ENCODE results near the gene ITGB1BP1. TPM values are rescaled to one million over a fixed set of nuclear protein-coding genes. Genes with fewer than 3 reads are reported as not detected.
"Not testable (repeated sequence)": the region's sequence is repeated elsewhere in the genome, so short reads cannot be mapped to it uniquely, and the experiment has no call there.

ITGB1BP1 gene
- polyA plus RNA-seq, 3 donors: 61.4 to 86.0 (median 79.6) TPM

- DNase-seq: no peak
These were observed 18.9 kb downstream of the ITGB1BP1 start for GRCh38 chr2:9404451-9404850.

DNA sequence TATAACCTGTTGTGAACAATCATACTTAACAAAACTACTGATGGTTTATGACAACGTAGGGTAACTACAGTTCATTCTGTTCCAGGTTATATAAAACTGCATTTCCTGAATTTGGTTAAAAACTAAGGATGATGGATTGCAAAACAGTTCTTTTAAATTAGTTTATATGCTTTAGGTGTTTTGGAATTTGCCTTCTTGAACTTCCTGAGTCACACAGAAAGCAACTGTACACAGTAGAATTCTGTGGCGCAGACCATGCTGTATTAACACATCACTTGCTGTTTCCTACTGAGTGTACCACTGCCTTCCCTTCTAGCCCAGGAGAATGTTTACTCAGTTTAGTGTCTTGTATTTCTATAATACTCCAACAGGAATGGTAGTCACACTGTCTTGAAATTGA is 19.4 kb downstream of the ITGB1BP1 start:
- DNase-seq: no peak

DNA sequence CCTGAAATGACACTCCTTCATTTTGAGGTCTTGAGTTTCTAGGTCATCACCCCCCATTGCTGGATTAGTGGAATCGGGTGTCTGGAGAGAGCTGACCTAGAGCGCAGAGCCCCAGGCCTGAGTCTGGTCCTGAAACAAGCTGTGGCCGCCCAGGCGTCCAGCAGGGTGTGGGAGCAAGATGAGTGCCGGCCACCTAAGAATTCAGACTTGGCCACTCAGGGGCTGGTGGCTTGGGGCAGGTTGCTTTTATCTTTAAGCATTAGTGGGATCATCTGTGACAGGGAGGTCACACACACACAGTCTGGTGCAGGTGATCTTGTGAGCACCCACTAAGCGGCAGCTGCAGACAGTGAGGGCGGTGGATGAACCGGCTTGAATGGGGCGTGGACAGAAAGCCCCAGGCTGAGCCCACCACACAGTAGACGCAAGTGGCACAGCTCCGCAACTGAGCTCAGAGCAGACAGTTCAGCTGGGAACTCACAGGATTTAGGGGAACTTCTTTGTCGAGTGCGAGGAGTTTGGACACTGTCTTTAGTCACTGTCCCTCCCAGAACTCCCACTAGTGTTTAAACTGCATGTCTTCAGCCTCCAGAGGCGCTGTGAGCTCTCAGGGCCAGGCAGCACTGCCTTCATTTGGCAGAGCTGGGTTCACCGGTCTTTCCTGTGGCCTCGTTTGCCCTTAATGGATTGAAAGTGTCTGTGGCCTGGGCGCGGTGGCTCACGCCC is 21.5 kb downstream of the ITGB1BP1 start:
- no peak for DNase-seq

DNA sequence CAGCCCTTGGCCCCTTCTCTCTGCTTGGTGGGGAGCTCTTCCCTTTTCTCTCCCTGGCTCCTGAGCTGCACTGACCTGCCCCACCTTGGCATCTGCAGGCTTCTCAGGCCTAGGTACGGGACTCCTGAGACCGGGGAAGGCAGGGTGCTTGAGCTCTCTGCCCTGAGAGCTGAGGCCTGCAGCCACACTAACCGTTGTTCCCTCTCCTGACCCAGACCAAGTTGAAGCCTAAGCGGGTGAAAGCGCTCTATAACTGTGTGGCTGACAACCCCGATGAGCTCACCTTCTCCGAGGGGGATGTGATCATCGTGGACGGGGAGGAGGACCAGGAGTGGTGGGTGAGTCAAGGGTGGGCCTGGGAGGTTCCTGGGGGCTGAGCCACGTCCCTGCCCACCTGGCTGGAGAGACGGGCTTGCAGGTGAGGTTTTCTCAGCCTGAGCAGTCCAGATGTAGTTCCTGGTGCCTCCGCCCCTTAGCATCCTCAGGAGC is 22.2 kb downstream of the ITGB1BP1 start:
- DNase-seq: no peak

DNA sequence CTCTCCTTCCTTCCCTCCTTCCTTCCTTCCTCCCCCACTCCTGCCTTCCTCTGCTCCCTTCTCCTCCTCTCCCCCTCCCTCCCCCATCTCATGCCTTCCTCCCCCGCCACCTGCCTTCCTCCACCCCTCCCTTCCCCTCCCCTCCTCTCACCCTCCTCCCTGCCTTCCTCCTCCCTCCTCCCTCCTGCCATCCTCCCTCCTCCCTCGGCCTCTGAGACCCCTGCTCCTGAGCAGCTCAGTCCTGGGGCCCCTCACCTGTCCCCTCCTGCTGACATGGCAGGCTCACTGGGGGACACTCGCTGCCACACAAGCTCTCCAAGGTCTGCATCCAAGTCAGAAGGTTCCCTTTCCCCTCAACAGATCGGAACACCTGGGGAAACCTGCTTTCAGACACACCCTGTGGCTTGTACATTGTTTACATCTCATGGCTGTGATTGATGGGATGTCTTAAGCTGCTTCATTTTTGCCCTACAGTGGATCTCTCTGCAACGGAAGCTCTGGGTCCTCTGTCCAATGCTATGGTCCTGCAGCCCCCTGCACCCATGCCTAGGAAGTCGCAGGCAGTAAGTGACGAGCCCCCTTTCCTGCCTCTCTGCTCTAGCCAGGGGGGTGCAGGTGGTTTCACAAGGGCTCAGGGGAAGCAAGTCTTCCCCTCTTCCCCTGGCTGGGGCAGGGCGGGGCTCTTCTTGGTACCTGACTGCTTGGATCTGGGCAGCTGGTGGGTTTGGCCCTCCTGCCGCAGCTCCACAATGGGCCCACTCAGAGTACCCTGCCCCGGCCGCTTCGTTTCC is 22.9 kb downstream of the ITGB1BP1 start:
- DNase-seq: no peak

DNA sequence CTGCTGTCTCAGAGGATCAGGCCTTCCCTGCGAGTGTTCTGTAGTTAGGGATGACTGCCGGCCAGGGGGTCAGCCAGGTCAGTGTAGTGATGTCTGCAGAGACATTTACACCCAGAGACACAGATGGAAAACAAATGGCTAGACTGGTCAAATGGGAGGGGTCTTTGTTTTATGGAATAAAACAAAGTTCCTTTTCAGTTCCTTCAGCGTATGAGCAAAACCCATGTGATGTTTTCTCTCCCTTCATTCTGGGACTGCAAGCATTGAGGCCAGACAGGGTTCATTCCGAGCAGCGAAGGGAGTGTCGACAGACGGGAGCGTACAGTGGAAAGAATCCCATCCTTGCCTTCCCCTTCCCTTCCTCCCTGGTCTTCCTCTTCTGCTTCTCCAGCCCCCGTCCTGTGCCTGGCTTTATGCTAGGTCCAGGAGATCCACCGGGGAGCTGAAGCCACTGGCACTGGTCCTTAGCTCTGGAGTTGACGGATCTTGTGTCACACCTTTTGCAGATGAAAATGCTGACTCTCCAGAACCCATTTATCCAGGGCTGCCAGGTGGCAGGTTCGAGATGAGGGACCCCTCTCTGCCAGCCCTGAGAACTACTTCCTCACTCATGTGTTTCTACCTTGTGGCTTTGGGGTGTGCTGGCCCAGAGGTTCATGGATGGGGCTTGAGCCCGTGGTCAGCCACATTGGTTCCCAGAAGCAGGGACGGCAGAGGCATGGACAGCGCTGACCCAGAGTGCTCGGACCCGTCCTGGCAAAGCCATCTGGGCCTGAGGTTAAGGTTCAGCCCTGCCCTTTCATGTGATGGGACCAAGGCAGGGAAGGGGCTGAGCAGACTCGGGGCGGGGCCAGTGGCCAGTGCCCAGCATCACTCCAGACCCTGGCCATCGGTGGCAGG is 24.2 kb downstream of the ITGB1BP1 start:
- no peak for DNase-seq

DNA sequence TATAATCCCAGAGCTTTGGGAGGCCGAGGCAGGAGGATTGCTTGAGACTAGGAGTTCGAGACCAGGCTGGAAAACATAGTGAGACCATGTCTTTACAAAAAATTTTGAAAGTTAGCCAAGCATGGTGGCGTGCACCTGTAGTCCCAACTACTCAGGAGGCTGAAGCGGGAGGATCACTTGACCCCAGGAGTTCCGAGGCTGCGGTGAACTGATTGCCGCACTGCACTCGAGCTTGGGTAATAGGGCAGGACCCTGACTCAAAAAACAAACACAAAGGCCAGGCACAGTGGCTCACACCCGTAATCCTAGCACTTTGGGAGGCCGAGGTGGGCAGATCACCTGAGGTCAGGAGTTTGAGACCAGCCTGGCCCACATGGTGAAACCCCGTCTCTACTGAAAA is 25.1 kb downstream of the ITGB1BP1 start:
- DNase-seq: not testable (repeated sequence)

- no peak for DNase-seq
These were observed 26.1 kb downstream of the ITGB1BP1 start for GRCh38 chr2:9397201-9397600.

DNA sequence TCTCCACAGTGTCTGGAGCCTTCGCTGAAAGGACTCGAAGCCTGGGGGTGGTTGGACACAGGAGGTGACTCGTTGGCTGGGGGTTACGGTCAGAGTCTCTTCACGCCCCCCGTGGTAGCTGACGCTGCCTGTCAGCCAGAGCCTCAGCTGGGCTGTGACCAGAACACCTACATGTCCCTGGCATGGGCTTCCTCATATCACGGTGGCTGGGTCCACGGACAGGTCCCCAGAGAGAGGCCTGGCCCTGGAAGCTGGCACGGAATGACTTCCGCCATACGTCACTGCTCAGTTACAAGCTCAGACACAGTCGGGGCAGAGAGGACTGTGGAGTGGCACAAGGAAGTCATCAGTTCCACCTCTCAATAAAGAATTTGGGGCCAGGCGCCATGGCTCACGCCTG is 28.5 kb downstream of the ITGB1BP1 start:
- no peak for DNase-seq

GRCh38 chr2:9392898-9393765 is 30.2 kb downstream of the ITGB1BP1 start:
- peak; percentile 41 for DNase-seq

- no peak for DNase-seq
These were observed 31.2 kb downstream of the ITGB1BP1 start for GRCh38 chr2:9391961-9392720.

- DNase-seq: no peak
These were observed 32.3 kb downstream of the ITGB1BP1 start for GRCh38 chr2:9390991-9391390.

GRCh38 chr2:9390151-9390850 is 33.0 kb downstream of the ITGB1BP1 start:
- DNase-seq: no peak

DNA sequence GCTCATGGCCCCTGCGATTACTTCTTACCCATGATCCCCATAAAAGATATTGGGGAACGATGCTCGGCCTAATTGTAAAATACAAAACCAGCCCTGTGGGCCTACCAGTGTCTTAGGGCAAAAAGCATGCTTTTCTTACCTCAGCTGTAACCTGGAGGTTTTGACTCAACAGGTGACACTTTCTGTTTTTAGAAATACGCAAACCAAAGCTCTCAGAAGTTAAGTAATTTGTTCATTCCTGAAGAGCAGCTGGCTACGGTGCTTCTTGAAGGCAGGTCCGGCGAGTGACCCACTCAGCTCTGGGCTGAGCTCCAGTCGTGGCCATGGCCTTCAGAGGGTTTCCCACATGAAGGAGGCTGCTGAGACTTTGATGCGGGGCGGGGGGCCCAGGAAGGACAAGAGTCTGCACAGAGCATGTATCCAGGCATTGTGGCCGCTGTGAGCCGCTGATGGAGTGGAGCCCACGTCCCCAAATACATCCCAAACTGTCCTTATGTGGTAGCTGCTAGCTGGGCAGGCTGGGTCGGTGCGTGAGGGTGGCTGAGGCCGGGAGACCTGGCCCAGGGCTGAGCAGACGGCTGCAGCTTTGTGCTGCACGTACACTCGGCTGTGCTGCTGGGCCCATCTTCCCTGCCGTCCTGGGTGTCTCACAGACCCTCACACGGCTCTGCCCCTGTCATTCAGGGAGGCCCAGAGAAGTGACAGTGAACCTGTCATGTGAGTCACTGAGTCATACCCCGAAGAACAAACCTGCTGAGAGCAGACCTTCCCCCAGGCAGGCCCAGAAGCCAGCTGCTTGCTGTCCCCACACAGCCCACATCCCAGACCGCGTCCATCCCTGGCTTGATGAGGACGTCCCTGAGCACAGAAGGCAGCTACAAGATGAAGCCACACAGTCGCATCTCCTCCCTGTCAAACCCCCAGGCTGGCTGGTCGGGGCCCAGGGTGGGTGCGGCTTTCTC is 34.1 kb downstream of the ITGB1BP1 start:
- no peak for DNase-seq

GRCh38 chr2:9388199-9388681 is 35.1 kb downstream of the ITGB1BP1 start:
- no peak for DNase-seq

DNA sequence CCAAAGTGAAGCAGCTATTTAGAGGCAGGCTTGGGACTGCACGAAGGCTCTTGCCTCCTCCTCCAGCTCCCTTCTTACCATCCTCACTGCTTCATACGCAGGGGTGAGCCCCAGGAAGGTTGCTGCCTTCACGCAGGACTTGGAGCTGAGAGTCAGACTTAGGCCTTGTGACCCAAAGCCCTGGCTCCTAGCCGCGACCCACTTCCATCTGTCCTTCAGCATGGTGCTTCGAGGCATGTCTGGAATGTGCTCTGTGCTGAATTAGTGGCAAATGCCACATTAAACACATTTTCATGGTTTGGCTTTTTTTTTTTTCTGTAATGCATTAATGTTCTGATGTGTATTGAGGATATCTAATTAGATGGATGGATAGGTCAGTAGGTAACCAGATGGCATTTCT is 37.5 kb downstream of the ITGB1BP1 start:
- DNase-seq: no peak

- DNase-seq: no peak
These were observed 38.8 kb downstream of the ITGB1BP1 start for GRCh38 chr2:9384521-9384920.

DNA sequence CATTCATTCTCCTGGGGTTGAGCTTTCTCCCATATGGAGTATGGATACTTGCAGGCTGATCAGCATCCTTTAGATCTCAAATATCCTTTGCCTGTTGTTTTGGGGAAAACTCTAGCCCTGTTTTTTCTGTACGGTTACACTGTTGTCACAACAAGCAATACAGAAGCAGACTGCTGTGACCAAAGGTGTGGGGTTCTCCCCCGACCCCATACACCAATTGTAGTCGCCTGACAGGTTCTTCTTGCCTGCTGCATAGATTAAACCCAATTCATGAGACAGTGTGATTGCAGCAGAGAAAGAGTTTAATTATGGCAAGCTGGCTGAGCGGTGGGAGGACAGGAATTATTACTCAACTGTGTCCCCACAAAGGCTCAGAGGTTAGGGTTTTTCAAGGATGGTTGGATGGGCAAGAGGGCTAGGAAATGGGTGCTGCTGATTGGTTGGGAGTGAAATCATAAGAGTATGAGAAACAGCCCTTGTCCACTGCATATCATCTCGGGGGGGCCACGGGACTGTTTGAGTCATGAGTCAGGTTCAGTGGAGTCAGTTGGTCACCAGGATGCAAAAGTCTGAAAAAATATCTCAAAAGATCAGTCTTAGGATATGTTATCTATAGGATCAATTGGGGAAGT is 40.6 kb downstream of the ITGB1BP1 start:
- DNase-seq: no peak
